ENCODE data around the gene KLC3. TPM values are rescaled to one million over a fixed set of nuclear protein-coding genes. Genes with fewer than 3 reads are reported as not detected.

KLC3 gene
- total RNA-seq, 1 donor = 0.72 TPM

DNA sequence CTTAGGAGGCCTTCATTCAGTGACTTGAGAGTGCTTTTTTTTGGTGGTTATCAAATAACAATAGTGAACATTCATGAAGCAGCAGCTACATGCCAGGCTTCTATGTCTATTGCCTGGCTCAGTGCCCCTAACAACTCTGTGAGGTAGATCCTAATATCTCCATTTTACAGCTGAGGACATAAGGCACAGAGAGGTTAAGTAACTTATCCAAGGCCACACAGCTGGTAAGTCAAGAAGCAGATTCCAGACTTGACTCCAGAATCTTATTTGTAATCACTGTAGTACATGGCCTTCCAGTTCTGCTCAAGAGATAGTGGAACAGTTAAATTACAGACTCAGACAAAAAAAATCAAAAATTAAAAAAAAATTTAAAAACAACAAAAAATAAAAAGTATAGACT is 44.7 kb upstream of the KLC3 start:
- no peak overlapping the region for H3K4me2 ChIP-seq (ENCODE audit: insufficient read depth, low read length)
- H3K9me3 ChIP-seq (ENCODE audit: low read depth, low read length) = no peaks in the 10 kb centered on the region
- DNase-seq (ENCODE audit: insufficient read length, low spot score, missing footprints) = no peak
- no peaks in the 10 kb centered on the region for H3K27me3 ChIP-seq (ENCODE audit: insufficient read depth, low read length)
- TF ChIP-seq, protein P1, sequence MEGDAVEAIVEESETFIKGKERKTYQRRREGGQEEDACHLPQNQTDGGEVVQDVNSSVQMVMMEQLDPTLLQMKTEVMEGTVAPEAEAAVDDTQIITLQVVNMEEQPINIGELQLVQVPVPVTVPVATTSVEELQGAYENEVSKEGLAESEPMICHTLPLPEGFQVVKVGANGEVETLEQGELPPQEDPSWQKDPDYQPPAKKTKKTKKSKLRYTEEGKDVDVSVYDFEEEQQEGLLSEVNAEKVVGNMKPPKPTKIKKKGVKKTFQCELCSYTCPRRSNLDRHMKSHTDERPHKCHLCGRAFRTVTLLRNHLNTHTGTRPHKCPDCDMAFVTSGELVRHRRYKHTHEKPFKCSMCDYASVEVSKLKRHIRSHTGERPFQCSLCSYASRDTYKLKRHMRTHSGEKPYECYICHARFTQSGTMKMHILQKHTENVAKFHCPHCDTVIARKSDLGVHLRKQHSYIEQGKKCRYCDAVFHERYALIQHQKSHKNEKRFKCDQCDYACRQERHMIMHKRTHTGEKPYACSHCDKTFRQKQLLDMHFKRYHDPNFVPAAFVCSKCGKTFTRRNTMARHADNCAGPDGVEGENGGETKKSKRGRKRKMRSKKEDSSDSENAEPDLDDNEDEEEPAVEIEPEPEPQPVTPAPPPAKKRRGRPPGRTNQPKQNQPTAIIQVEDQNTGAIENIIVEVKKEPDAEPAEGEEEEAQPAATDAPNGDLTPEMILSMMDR (IDR thresholded peaks at IDR 0.05; ENCODE audit: extremely low read depth, low read depth, low read length) = no peak
- H3K79me2 ChIP-seq (ENCODE audit: insufficient read depth, low read length) = no peaks in the 10 kb centered on the region
- H3K36me3 ChIP-seq (ENCODE audit: insufficient read depth, low read length) = peaks cover 32% of the 10 kb centered on the region
- H3K27ac ChIP-seq (ENCODE audit: low read depth, low read length) = no peak overlapping the region
- H3K4me3 ChIP-seq (ENCODE audit: insufficient read depth, low read length) = no peak overlapping the region
- no peaks in the 10 kb centered on the region for H3K4me1 ChIP-seq (ENCODE audit: insufficient read depth, low read length)
- no peaks in the 10 kb centered on the region for H4K20me1 ChIP-seq (ENCODE audit: insufficient read depth, low read length)
- no peak overlapping the region for H2AFZ ChIP-seq (ENCODE audit: low read length)

- peaks cover 30% of the 10 kb centered on the region for H3K36me3 ChIP-seq (ENCODE audit: insufficient read depth, low read length)
- no peaks in the 10 kb centered on the region for H4K20me1 ChIP-seq (ENCODE audit: insufficient read depth, low read length)
- no peaks in the 10 kb centered on the region for H3K79me2 ChIP-seq (ENCODE audit: insufficient read depth, low read length)
- H3K4me3 ChIP-seq (ENCODE audit: insufficient read depth, low read length) = no peak overlapping the region
- TF ChIP-seq, protein P1 (IDR thresholded peaks at IDR 0.05; ENCODE audit: extremely low read depth, low read depth, low read length) = no peak
- no peaks in the 10 kb centered on the region for H3K27me3 ChIP-seq (ENCODE audit: insufficient read depth, low read length)
- no peak overlapping the region for H2AFZ ChIP-seq (ENCODE audit: low read length)
- H3K4me1 ChIP-seq (ENCODE audit: insufficient read depth, low read length) = no peaks in the 10 kb centered on the region
- DNase-seq (ENCODE audit: insufficient read length, low spot score, missing footprints) = no peak
- H3K4me2 ChIP-seq (ENCODE audit: insufficient read depth, low read length) = no peak overlapping the region
- no peaks in the 10 kb centered on the region for H3K9me3 ChIP-seq (ENCODE audit: low read depth, low read length)
- no peak overlapping the region for H3K27ac ChIP-seq (ENCODE audit: low read depth, low read length)
These were observed 44.2 kb upstream of the KLC3 start for GRCh38 chr19:45296355-45296754.

- Histone ChIP-seq H2AFZ (ENCODE audit: low read length) (no peak overlapping the region), H3K4me1 (ENCODE audit: insufficient read depth, low read length) (no peaks in the 10 kb centered on the region), H4K20me1 (ENCODE audit: insufficient read depth, low read length) (no peaks in the 10 kb centered on the region), H3K27ac (ENCODE audit: low read depth, low read length) (no peak overlapping the region), H3K36me3 (ENCODE audit: insufficient read depth, low read length) (peaks cover 28% of the 10 kb centered on the region), H3K27me3 (ENCODE audit: insufficient read depth, low read length) (no peaks in the 10 kb centered on the region), H3K79me2 (ENCODE audit: insufficient read depth, low read length) (no peaks in the 10 kb centered on the region), H3K4me3 (ENCODE audit: insufficient read depth, low read length) (no peak overlapping the region), H3K9me3 (ENCODE audit: low read depth, low read length) (no peaks in the 10 kb centered on the region), H3K4me2 (ENCODE audit: insufficient read depth, low read length) (no peak overlapping the region)
- DNase-seq (ENCODE audit: insufficient read length, low spot score, missing footprints) = no peak
- TF ChIP-seq, protein P1 (IDR thresholded peaks at IDR 0.05; ENCODE audit: extremely low read depth, low read depth, low read length) = no peak
These were observed 42.9 kb upstream of the KLC3 start for GRCh38 chr19:45297674-45298073.

DNA sequence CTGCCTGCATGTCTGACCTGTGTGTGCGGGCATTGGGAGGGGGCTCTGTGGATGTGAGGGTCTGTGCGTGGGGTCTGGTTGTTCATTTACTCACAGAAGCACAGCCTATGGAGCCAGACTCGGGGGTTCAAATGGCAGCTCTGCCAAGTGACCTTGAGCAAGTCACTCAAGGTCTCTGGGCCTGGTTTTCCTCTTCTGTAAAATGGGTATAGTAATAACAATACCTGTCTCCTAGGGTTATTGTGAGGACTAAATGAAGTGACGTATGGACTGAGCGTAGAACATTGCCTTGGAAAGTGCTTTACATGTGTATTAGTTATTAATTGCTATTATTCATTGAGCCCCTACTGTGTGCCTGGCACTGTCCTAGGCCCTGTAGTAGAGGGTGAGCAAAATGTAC is 42.3 kb upstream of the KLC3 start:
- H3K36me3 ChIP-seq (ENCODE audit: insufficient read depth, low read length) = peaks cover 27% of the 10 kb centered on the region
- no peak overlapping the region for H2AFZ ChIP-seq (ENCODE audit: low read length)
- no peak for DNase-seq (ENCODE audit: insufficient read length, low spot score, missing footprints)
- H3K4me3 ChIP-seq (ENCODE audit: insufficient read depth, low read length) = no peak overlapping the region
- no peak overlapping the region for H3K4me2 ChIP-seq (ENCODE audit: insufficient read depth, low read length)
- H4K20me1 ChIP-seq (ENCODE audit: insufficient read depth, low read length) = no peaks in the 10 kb centered on the region
- TF ChIP-seq, protein P1 (IDR thresholded peaks at IDR 0.05; ENCODE audit: extremely low read depth, low read depth, low read length) = no peak
- H3K79me2 ChIP-seq (ENCODE audit: insufficient read depth, low read length) = no peaks in the 10 kb centered on the region
- no peaks in the 10 kb centered on the region for H3K27me3 ChIP-seq (ENCODE audit: insufficient read depth, low read length)
- H3K9me3 ChIP-seq (ENCODE audit: low read depth, low read length) = no peaks in the 10 kb centered on the region
- H3K27ac ChIP-seq (ENCODE audit: low read depth, low read length) = no peak overlapping the region
- H3K4me1 ChIP-seq (ENCODE audit: insufficient read depth, low read length) = no peaks in the 10 kb centered on the region
